Smooth muscle cell (in vitro differentiated cells): Measurements from ENCODE around the gene FAM120B. TPM values are rescaled to one million over a fixed set of nuclear protein-coding genes. Genes with fewer than 3 reads are reported as not detected.
A peak's percentile ranks its signal among the peaks of the same experiment; 100 is the strongest.

ENCODE experiments used
- DNase-seq: peaks from one replicate; lab custom pipeline; 2025; ENCODE audit not compliant: unreplicated experiment; lab: John Stamatoyannopoulos, UW
- H2AFZ ChIP-seq: fragments of 200-600 bp; sonication (generic); 2 replicates; pipeline ENCODE4 v1.6.0; 2016; ENCODE audit warnings: antibody characterized with exemption, low read depth, mild to moderate bottlenecking
- H3F3A ChIP-seq: fragments of 200-600 bp; sonication (generic); 2 replicates; pipeline ENCODE4 v1.6.0; 2017; ENCODE audit warnings: antibody characterized with exemption, low read depth
- H3K27ac ChIP-seq: fragments of 200-600 bp; sonication (generic); 2 replicates; pipeline ENCODE4 v1.5.1; 2016; ENCODE audit warnings: low read depth, mild to moderate bottlenecking
- H3K27me3 ChIP-seq: fragments of 200-600 bp; sonication (generic); 2 replicates; pipeline ENCODE4 v1.6.1; 2016; ENCODE audit warnings: low read depth, mild to moderate bottlenecking
- H3K36me3 ChIP-seq: fragments of 200-600 bp; sonication (generic); 2 replicates; pipeline ENCODE4 v1.5.1; 2016; ENCODE audit warnings: low read depth
- H3K4me1 ChIP-seq: fragments of 200-600 bp; sonication (generic); 2 replicates; pipeline ENCODE4 v1.5.1; 2016; ENCODE audit warnings: low read depth
- H3K4me2 ChIP-seq: fragments of 200-600 bp; sonication (generic); 2 replicates; pipeline ENCODE4 v1.6.0; 2016; ENCODE audit warnings: mild to moderate bottlenecking
- H3K4me3 ChIP-seq: fragments of 200-600 bp; sonication (generic); 2 replicates; pipeline ENCODE4 v1.5.1; 2016; ENCODE audit warnings: mild to moderate bottlenecking
- H3K79me2 ChIP-seq: fragments of 200-600 bp; sonication (generic); 2 replicates; pipeline ENCODE4 v1.6.0; 2016; ENCODE audit warnings: low read depth, mild to moderate bottlenecking
- H3K9ac ChIP-seq: fragments of 200-600 bp; sonication (generic); 2 replicates; pipeline ENCODE4 v1.6.0; 2016; ENCODE audit warnings: low read depth
- H3K9me3 ChIP-seq: fragments of 200-600 bp; sonication (generic); replicated peaks from 2 replicates; pipeline ENCODE4 v1.5.1; 2016; ENCODE audit warnings: low read depth
- H4K20me1 ChIP-seq: fragments of 200-600 bp; sonication (generic); 2 replicates; pipeline ENCODE4 v1.6.0; 2016; ENCODE audit warnings: low read depth
- whole genome bisulfite sequencing: methylation state at CpG from one replicate; pipeline ENCODE4 v1.1.7; 2016; ENCODE audit warnings: low lambda C conversion rate; 5-methylcytosine and 5-hydroxymethylcytosine counted together
- polyA plus RNA-seq: library from polyadenylated mRNA; unstranded; fragments of >200 nt; fragmentation: Nextera tagmentation; extraction: Ambion mirVana; gene quantifications from 2 replicates; pipeline ENCODE4 v1.2.1, GENCODE V29; 2016
- total RNA-seq: library from RNA; depleted of rRNA; stranded (reverse); fragments of >200 nt; gene quantifications from 2 replicates; pipeline ENCODE4 v1.2.3, GENCODE V29; 2014
- TF ChIP-seq, protein P1 (sequence below): fragments of 200-600 bp; sonication (generic); IDR thresholded peaks from 2 replicates; pipeline ENCODE4 v1.5.1; 2017; ENCODE audit warnings: borderline replicate concordance, mild to moderate bottlenecking, antibody characterized with exemption; ENCODE audit not compliant: insufficient read depth, poor library complexity, severe bottlenecking

FAM120B gene
- total and polyA plus RNA-seq, 2 experiments from 2014 or later, result 17.8 to 26.3 TPM

DNA sequence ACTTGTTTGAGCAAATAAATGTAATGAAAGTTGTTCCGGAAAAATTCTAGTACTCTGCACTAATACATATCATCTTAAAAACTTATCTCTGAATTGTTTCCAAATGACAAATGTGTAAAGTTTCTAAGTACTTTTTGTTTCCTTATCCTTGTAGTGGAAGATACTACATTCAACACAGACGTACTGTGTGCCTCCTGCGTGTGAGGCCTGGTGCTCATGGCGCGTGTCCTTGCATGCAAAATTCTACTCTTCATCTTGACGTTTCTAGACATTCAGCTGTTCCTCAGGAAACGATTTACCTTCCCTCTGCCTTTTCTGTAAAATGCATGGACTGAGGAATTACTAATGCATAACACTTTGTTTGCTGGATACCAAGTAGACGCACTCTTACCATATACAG lies 27.1 kb upstream of the FAM120B start:
- Histone ChIP-seq H2AFZ (no peak overlapping the region), H3K4me1 (no peaks in the 10 kb centered on the region), H3K36me3 (no peaks in the 10 kb centered on the region), H3K79me2 (no peaks in the 10 kb centered on the region), H3K27me3 (peaks cover 28% of the 10 kb centered on the region), H3F3A (no peaks in the 10 kb centered on the region), H3K4me3 (no peak overlapping the region), H3K27ac (no peak overlapping the region), H3K9me3 (no peaks in the 10 kb centered on the region), H3K4me2 (no peak overlapping the region), H4K20me1 (no peaks in the 10 kb centered on the region), H3K9ac (no peak overlapping the region)
- TF ChIP-seq, protein P1, sequence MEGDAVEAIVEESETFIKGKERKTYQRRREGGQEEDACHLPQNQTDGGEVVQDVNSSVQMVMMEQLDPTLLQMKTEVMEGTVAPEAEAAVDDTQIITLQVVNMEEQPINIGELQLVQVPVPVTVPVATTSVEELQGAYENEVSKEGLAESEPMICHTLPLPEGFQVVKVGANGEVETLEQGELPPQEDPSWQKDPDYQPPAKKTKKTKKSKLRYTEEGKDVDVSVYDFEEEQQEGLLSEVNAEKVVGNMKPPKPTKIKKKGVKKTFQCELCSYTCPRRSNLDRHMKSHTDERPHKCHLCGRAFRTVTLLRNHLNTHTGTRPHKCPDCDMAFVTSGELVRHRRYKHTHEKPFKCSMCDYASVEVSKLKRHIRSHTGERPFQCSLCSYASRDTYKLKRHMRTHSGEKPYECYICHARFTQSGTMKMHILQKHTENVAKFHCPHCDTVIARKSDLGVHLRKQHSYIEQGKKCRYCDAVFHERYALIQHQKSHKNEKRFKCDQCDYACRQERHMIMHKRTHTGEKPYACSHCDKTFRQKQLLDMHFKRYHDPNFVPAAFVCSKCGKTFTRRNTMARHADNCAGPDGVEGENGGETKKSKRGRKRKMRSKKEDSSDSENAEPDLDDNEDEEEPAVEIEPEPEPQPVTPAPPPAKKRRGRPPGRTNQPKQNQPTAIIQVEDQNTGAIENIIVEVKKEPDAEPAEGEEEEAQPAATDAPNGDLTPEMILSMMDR, result no peak
- 92% methylated on average over 8 of the region's 8 CpGs for WGBS
- DNase-seq, result no peak

DNA sequence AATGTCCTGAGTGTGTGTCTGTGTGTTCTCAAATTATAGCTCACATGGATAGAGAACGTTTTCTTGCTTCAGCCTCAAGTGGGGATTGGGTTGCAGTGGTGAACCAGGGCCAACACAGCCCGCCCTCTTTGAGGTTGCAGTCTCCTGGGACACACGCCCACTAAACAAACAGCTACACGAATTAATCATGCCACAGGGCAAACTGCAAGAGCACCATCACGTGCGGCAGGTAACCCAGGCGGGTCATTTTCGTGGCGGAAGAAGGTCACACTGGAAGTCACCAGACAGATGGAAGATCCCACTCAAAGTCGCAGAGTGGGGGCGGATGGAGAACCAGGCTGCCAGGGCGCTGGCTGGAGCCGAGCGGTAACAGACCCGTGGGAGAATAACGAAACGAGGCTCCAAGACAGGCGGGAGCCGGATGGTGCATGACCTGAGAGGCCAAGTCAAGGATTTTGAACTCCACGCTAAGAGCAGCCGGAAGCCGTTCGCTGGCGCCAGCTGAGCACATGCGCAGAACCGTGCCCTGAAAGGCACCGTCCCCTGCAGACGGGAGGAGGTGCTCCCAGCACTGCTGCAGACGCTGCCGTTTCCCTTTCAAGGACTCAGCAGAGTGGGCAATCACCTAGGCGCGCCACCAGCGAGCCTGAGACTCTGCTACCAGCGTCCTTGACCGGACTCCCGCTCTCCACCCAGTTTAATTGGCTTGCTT lies 26.4 kb upstream of the FAM120B start:
- peak overlapping the region; percentile 67 for H3K4me2 ChIP-seq
- no peak overlapping the region for H3K27ac ChIP-seq
- no peaks in the 10 kb centered on the region for H3K79me2 ChIP-seq
- H3F3A ChIP-seq, result no peaks in the 10 kb centered on the region
- no peak overlapping the region for H3K9ac ChIP-seq
- peaks cover 31% of the 10 kb centered on the region for H3K27me3 ChIP-seq
- 76% methylated on average over 36 of the region's 36 CpGs for WGBS
- H3K9me3 ChIP-seq, result no peaks in the 10 kb centered on the region
- TF ChIP-seq, protein P1, result no peak
- no peaks in the 10 kb centered on the region for H3K4me1 ChIP-seq
- H2AFZ ChIP-seq, result no peak overlapping the region
- no peaks in the 10 kb centered on the region for H3K36me3 ChIP-seq
- H3K4me3 ChIP-seq, result peak overlapping the region; percentile 26
- DNase-seq, result no peak
- H4K20me1 ChIP-seq, result no peaks in the 10 kb centered on the region

DNA sequence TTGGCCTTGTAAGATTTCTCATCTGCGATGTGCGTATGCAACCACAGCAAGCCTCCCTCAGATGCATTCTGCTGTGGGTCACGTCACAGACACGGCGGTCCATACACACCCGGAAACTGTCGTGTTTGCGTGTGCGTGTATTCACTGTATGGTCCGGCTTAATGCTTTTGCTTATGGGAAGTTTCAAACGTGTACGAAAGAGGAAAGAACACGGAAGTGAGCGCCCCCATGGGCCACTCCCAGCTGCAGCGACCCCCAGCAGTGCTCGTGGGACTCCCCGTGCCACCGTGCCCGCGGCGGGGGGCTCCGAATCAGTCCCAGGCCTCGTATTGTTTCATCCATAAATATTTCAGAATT lies 25.9 kb upstream of the FAM120B start:
- Histone ChIP-seq H3K4me3 (peak overlapping the region; percentile 26), H3K27me3 (peaks cover 29% of the 10 kb centered on the region), H3K79me2 (no peaks in the 10 kb centered on the region), H2AFZ (no peak overlapping the region), H3K9me3 (no peaks in the 10 kb centered on the region), H3F3A (no peaks in the 10 kb centered on the region), H4K20me1 (no peaks in the 10 kb centered on the region), H3K4me2 (peak overlapping the region; percentile 67), H3K27ac (no peak overlapping the region), H3K36me3 (no peaks in the 10 kb centered on the region), H3K4me1 (no peaks in the 10 kb centered on the region), H3K9ac (no peak overlapping the region)
- DNase-seq, result no peak
- TF ChIP-seq, protein P1, result no peak
- WGBS, result 81% methylated on average over 23 of the region's 23 CpGs
